Measurements from ENCODE around the gene HPN. TPM values are rescaled to one million over a fixed set of nuclear protein-coding genes. Genes with fewer than 3 reads are reported as not detected.
"Not testable (repeated sequence)": the region's sequence is repeated elsewhere in the genome, so short reads cannot be mapped to it uniquely, and the experiment has no call there.

HPN gene
- total RNA-seq, 2 experiments from 2014 or later = not detected

DNA sequence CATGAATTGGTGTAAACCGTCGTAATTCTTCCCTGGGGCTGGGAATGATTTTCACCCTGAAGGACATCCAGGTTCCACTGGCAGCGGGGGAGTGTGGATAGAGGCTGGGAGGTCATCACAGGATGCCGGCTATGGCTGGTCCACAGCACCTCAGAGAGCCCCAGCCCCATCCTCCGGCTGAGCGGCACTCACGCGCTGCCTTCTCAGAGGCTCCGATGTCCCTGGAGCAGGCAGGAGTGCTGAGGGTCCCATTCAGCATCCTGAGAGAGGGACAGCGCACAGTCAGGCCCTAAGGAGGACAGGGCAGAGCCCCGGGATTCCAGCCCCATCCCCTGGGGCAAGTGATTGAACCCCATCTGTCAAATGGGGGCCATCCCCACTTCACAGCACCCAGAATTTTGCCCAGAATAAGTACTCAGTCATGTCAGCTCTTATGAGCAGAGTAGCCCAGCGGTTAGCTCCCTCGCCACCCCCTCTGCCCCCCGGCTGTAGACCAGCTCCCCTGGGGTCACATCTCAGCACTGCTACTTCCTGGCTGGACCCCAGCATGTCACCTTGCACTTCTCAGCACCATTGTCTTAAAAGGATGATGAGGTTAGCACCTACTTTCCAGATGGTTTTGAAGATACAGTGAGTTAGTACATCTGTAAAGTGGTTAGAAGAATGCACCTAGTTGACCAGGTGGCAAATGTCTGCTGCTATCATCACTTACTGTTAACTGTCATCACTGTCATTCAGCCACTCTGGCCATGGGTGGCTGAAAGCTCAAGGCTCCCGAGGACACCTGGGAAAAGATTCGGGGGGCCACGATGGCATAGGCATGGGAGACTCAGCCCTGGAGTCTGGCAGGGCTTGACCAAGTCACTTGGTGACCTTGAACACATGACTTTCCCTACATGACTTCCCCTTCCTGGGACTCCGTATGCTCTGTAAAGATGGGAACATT lies 29.5 kb upstream of the HPN start:
- Mint-ChIP-seq H3K4me1 (peaks cover 50% of the 10 kb centered on the region), H3K27ac (peak overlapping the region; percentile 66), H3K36me3 (ENCODE audit: low read depth) (peaks cover 63% of the 10 kb centered on the region), H3K27me3 (no peaks in the 10 kb centered on the region), H3K9me3 (no peaks in the 10 kb centered on the region), H3K4me3 (no peak overlapping the region)
- POLR2A ChIA-PET = interaction anchor here (0.6 to 5.3 kb wide), 4 partner anchors 11 to 39 kb away, joined by 3 to 53 read pairs (median 5); partner anchors contain the start of gene GRAMD1A
- no peak for DNase-seq
- CTCF ChIA-PET = interaction anchor here (0.6 to 4.2 kb wide), 7 partner anchors 9 to 372 kb away, joined by 3 to 57 read pairs (median 4); no protein-coding TSS in a partner anchor

DNA sequence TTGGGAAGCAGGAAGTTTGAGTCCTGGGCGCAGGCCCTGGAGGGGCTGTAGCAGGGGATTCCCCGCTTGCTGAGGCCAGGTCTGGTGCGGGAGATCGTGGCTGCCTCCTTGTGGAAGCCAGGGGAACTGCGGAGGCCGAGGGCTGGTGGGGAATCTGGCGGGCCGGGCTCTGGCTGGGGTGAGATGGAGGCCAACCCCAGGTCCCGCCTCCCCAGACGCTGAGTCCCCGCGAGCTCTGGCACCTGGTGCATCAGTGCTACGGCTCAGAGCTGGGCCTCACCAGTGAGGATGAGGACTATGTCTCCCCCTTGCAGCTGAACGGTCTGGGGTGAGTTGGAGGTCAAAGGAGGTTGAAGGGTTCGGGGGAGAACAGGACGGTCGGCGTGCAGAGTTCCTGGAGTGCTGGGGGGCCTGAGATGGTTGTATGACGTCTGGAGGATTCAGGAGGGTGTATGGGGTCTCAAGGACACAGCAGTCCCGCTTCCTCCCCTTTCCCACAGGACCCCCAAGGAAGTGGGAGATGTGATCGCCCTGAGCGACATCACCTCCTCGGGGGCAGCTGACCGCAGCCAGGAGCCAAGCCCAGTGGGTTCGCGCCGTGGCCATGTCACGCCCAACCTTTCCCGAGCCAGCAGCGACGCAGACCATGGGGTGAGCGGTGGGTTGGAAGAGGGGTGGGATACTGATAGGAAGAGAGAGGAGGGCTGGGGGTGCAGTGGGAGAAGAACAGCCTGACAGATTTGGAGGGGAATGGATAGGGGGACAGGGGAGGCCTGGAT lies 28.3 kb upstream of the HPN start:
- CTCF ChIA-PET = interaction anchor here (1.0 to 4.2 kb wide), 8 partner anchors 10 to 373 kb away, joined by 3 to 57 read pairs (median 4); no protein-coding TSS in a partner anchor
- DNase-seq = peak; percentile 80
- peaks cover 50% of the 10 kb centered on the region for H3K4me1 Mint-ChIP-seq
- H3K4me3 Mint-ChIP-seq = no peak overlapping the region
- H3K9me3 Mint-ChIP-seq = no peaks in the 10 kb centered on the region
- peaks cover 70% of the 10 kb centered on the region for H3K36me3 Mint-ChIP-seq (ENCODE audit: low read depth)
- POLR2A ChIA-PET = interaction anchor here (1.1 to 5.3 kb wide), 4 partner anchors 12 to 41 kb away, joined by 3 to 53 read pairs (median 5); partner anchors contain the start of gene GRAMD1A
- H3K27me3 Mint-ChIP-seq = no peaks in the 10 kb centered on the region
- H3K27ac Mint-ChIP-seq = peak overlapping the region; percentile 57

DNA sequence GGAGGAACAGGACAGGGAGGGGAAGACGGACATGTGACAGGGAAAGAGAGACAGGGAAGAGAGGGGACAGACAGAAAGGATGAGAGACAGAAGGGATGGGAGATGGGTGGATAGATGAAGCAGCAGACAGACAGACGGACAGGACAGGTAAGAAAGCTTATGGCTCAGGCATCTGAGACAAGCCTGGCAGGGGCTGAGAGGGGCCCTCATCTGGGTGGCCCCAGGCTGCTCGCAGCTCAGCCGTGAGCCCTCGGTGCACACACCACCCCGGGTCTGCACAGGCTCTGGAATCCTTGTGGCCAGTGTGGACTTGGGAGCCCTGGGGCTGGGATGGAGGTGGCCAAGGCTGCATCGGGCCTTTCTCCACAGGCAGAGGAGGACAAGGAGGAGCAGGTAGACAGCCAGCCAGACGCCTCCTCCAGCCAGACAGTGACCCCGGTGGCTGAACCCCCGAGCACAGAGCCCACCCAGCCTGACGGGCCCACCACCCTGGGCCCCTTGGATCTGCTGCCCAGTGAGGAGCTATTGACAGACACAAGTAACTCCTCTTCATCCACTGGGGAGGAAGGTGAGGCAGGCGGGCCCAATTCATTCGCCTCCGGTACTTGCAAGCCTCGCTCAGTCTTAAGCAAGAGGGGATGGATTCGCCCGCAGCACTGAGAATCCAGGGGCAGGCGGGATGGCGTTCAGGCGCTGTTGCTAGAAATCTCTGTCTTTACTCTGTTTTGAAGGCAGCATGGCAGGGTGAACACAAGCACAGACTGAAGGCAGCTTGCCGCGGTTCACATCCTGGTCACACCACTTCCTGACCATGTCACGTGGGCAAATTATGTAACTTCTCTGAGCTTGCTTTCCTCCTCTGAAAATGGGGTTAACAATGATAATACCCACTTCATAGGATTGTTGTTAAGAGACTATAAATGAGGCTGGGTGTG lies 27.4 kb upstream of the HPN start:
- Mint-ChIP-seq H3K27ac (peak overlapping the region; percentile 79), H3K36me3 (ENCODE audit: low read depth) (peaks cover 77% of the 10 kb centered on the region), H3K9me3 (no peaks in the 10 kb centered on the region), H3K4me1 (peaks cover 50% of the 10 kb centered on the region), H3K27me3 (no peaks in the 10 kb centered on the region), H3K4me3 (peak overlapping the region; percentile 40)
- CTCF ChIA-PET = interaction anchor here (0.8 to 4.2 kb wide), 10 partner anchors 9 to 917 kb away, joined by 3 to 57 read pairs (median 3); partner anchors contain the start of gene ZNF302
- peak; percentile 78 for DNase-seq
- POLR2A ChIA-PET = interaction anchor here (0.6 to 5.3 kb wide), 9 partner anchors 13 to 337 kb away, joined by 3 to 53 read pairs (median 3); partner anchors contain the start of genes FXYD5, GRAMD1A and ZNF302

DNA sequence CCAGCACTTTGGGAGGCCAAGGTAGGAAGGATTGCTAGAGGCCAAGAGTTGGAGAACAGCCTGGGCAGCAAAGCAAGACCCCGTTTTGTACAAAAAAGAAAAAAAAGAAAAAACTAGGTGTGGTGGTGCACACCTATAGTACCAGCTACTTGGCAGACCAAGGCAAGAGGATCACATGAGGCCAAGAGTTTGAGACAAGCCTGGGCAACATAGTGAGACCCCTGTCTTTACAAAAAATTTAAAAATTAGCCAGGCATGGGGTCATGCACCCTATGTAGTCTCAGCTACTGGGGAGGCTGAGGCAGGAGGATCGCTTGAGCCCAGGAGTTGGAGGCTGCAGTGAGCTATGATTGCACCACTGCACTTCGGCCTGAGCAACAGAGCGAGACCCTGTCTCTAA lies 26.7 kb upstream of the HPN start:
- not testable (repeated sequence) for H3K27me3 Mint-ChIP-seq, H3K4me3 Mint-ChIP-seq, DNase-seq, H3K9me3 Mint-ChIP-seq
- ChIA-PET CTCF (interaction anchor here (0.8 to 4.2 kb wide), 8 partner anchors 8 to 916 kb away, joined by 3 to 57 read pairs (median 3); partner anchors contain the start of gene ZNF302), POLR2A (interaction anchor here (0.6 to 5.3 kb wide), 7 partner anchors 13 to 337 kb away, joined by 3 to 53 read pairs (median 4); partner anchors contain the start of genes FXYD5, GRAMD1A and ZNF302)
- peaks cover 75% of the 10 kb centered on the region for H3K36me3 Mint-ChIP-seq (ENCODE audit: low read depth)
- H3K27ac Mint-ChIP-seq = peak overlapping the region; percentile 79
- H3K4me1 Mint-ChIP-seq = peaks cover 50% of the 10 kb centered on the region

DNA sequence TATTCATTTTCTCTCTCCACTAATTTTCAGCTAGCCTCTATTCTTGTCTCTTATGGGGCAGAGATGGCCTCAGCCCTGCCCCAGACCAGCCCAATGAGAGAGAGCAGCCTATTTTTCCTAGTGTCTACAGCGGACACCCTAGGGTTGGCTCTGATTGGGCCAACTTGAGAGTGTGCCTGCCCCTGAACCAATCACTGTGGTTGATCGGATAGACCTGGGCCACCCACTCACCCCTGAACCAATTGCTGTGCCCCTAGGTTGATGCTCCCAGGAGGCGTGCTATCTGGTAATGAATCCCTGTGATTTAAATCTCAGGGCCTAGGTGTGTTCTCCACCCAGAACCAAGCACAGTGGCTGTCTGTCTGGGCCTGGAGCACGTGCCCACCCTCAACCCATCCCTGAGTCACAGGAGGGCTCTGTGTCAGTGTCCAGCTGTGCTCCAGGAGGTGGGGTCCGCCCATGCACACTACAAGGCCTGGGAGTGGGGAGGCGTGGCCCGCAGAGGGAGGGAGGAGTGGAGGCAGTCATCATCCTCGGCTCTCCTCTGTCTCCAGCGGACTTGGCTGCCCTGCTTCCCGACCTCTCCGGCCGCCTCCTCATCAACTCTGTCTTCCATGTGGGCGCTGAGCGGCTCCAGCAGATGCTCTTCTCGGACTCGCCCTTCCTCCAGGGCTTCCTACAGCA lies 26.1 kb upstream of the HPN start:
- Mint-ChIP-seq H3K4me1 (peaks cover 47% of the 10 kb centered on the region), H3K36me3 (ENCODE audit: low read depth) (peaks cover 71% of the 10 kb centered on the region)
- POLR2A ChIA-PET = interaction anchor here (0.9 to 5.3 kb wide), 2 partner anchors 14 to 23 kb away, joined by 5 to 53 read pairs; partner anchors contain the start of gene GRAMD1A

DNA sequence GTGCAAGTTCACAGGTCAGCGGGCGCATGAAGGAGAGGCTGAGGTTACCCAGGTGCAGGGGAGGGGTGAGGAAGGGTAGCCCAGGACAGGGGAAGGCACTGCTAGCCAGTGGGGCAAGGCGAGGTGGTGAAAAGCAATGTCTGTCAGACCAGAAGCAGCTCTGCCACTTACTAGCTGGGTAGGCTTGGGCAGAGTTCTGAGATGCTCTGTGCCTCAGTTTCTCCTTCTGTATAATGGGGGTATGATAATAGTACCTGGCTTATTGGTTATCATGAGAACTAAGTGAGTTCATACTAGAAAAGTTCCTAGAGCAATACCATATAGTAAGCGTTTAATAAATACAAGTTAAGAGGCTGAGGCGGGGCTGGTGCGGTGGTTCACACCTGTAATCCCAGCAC lies 25.6 kb upstream of the HPN start:
- H3K36me3 Mint-ChIP-seq (ENCODE audit: low read depth) = peaks cover 72% of the 10 kb centered on the region
- CTCF ChIA-PET = no interaction called here
- POLR2A ChIA-PET = interaction anchor here (5.3 kb wide), 1 partner anchor 14 kb away, joined by 53 read pairs; the partner anchor contains the start of gene GRAMD1A
- no peak for DNase-seq
- no peaks in the 10 kb centered on the region for H3K9me3 Mint-ChIP-seq
- H3K4me1 Mint-ChIP-seq = peaks cover 41% of the 10 kb centered on the region
- H3K27ac Mint-ChIP-seq = no peak overlapping the region
- no peak overlapping the region for H3K4me3 Mint-ChIP-seq
- no peaks in the 10 kb centered on the region for H3K27me3 Mint-ChIP-seq

More for the DNA sequence above, 26.1 kb upstream of the HPN start:
- DNase-seq = no peak
- CTCF ChIA-PET = interaction anchor here (3.8 to 4.2 kb wide), 2 partner anchors 14 to 42 kb away, joined by 20 to 57 read pairs; no protein-coding TSS in a partner anchor
- Mint-ChIP-seq H3K4me3 (no peak overlapping the region), H3K9me3 (no peaks in the 10 kb centered on the region), H3K27me3 (no peaks in the 10 kb centered on the region), H3K27ac (no peak overlapping the region)

DNA sequence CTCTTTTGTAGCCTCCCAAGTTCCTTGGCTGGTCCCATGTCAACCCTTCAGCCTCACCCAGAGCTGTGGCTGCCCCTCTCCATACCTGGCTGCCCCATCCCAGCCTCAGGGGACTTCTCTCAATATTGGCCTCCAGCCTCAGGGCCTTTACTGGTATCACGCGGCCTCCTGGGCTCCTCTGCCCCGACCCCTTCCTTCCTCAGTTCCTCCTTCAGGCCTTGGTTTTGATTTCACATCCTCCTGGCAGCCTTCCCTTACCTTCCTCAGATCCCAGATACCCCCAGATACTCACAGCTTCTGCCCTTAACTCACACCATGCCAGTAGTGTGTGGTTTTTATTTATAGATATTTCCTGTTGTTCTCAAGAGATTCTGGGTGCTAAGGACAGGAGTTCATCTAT lies 24.0 kb upstream of the HPN start:
- DNase-seq = no peak
- H3K9me3 Mint-ChIP-seq = no peaks in the 10 kb centered on the region
- no peaks in the 10 kb centered on the region for H3K27me3 Mint-ChIP-seq
- H3K4me3 Mint-ChIP-seq = no peak overlapping the region
- H3K36me3 Mint-ChIP-seq (ENCODE audit: low read depth) = peaks cover 69% of the 10 kb centered on the region
- H3K4me1 Mint-ChIP-seq = peaks cover 26% of the 10 kb centered on the region
- H3K27ac Mint-ChIP-seq = no peak overlapping the region
- CTCF ChIA-PET = interaction anchor here (1.1 kb wide), 1 partner anchor 45 kb away, joined by 3 read pairs; no protein-coding TSS in a partner anchor
- POLR2A ChIA-PET = no interaction called here

DNA sequence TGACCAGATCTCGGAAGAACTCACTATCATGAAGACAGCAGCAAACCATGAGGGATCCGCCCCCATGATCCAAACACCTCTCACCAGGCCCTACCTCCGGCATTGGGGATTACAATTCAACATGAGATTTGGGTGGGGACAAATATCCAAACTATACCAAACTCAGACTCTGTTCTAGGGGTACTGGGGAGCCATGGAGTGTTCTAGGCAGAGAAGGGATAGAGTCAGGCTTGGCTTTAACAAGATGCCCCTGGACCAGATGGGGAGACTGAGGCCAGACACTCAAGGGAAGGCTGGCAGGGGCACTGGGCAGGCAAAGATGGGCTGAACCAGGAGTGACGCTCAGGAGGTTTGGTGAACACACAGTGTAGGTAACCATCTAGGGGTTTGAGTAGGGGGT lies 23.1 kb upstream of the HPN start:
- ChIA-PET POLR2A (no interaction called here), CTCF (no interaction called here)
- Mint-ChIP-seq H3K36me3 (ENCODE audit: low read depth) (peaks cover 63% of the 10 kb centered on the region), H3K4me3 (no peak overlapping the region), H3K27me3 (no peaks in the 10 kb centered on the region), H3K27ac (no peak overlapping the region), H3K4me1 (peaks cover 17% of the 10 kb centered on the region), H3K9me3 (no peaks in the 10 kb centered on the region)
- no peak for DNase-seq

DNA sequence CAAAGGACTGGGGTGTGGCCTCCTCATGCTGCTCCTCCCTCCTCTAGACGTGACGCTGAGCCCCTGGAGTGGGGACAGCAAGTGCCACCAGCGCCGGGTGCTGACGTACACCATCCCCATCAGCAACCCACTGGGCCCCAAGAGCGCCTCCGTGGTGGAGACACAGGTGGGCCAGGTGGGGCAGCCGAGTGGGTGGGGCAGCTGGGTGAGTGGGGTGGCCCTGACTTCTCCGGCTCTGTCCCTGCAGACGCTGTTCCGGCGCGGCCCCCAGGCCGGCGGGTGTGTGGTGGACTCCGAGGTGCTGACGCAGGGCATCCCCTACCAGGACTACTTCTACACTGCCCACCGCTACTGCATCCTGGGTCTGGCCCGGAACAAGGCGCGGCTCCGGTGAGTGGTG lies 22.4 kb upstream of the HPN start:
- POLR2A ChIA-PET = no interaction called here

DNA sequence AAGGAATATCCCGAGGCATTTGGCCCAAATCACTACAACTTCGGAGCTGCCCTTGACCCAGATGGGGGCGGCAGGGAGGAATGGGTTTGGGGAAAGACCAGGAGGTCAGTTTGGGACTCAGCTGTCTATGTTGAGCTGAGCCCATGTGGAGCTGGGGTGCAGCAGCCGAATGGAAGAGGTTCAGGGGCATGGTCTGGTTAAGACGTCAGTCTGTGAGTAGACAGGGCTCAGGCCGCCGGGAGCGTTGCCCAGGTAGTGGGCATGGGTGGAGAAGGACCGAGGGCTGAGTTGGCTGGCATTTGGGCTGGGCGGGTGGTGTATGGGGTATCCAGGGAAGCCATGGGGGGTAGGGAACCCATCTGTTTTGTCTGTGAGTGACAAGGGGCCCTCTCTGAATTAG lies 20.5 kb upstream of the HPN start:
- Mint-ChIP-seq H3K27me3 (no peaks in the 10 kb centered on the region), H3K36me3 (ENCODE audit: low read depth) (peaks cover 55% of the 10 kb centered on the region), H3K4me3 (no peak overlapping the region), H3K27ac (no peak overlapping the region), H3K4me1 (no peaks in the 10 kb centered on the region), H3K9me3 (no peaks in the 10 kb centered on the region)
- no peak for DNase-seq
- POLR2A ChIA-PET = no interaction called here
- CTCF ChIA-PET = no interaction called here

More for the DNA sequence above, 22.4 kb upstream of the HPN start:
- CTCF ChIA-PET = no interaction called here
- DNase-seq = no peak
- no peak overlapping the region for H3K4me3 Mint-ChIP-seq
- H3K9me3 Mint-ChIP-seq = no peaks in the 10 kb centered on the region
- H3K27me3 Mint-ChIP-seq = no peaks in the 10 kb centered on the region
- H3K36me3 Mint-ChIP-seq (ENCODE audit: low read depth) = peaks cover 61% of the 10 kb centered on the region
- H3K4me1 Mint-ChIP-seq = peaks cover 9% of the 10 kb centered on the region
- H3K27ac Mint-ChIP-seq = no peak overlapping the region

DNA sequence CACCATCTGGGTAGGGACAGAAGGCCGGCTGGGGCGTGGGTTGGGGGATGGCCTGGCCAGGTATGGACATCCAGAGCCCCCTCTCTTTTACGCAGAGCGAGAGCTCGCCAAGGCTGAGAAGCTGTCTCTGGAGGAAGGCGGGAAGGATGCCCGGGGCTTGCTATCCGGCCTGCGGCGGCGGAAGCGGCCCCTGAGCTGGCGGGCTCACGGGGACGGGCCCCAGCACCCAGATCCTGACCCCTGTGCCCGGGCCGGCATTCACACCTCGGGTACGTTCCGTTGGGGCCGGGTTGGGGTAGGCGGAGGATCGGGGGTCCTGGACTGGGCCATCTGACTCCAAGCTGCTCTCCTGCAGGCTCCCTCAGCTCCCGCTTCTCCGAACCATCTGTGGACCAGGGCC lies 19.9 kb upstream of the HPN start:
- Mint-ChIP-seq H3K36me3 (ENCODE audit: low read depth) (peaks cover 58% of the 10 kb centered on the region), H3K27ac (no peak overlapping the region), H3K27me3 (no peaks in the 10 kb centered on the region), H3K4me1 (no peaks in the 10 kb centered on the region), H3K9me3 (no peaks in the 10 kb centered on the region), H3K4me3 (no peak overlapping the region)
- DNase-seq = no peak
- ChIA-PET POLR2A (no interaction called here), CTCF (no interaction called here)

Data from activated CD4-positive, alpha-beta memory T cell treated with anti-CD3 and anti-CD28 coated beads, Interleukin-2, amount 10 ng/mL, durations not matched to agents 7 days and 5 days (primary cell).